ENCODE measurements around the gene ROCK2. TPM values are rescaled to one million over a fixed set of nuclear protein-coding genes. Genes with fewer than 3 reads are reported as not detected.
A peak's percentile ranks its signal among the peaks of the same experiment; 100 is the strongest.
"Not testable (repeated sequence)": the region's sequence is repeated elsewhere in the genome, so short reads cannot be mapped to it uniquely, and the experiment has no call there.

The ROCK2 gene
- total and polyA plus RNA-seq, 7 donors: 12.1 to 84.4 (median 60.8) TPM

GRCh38 chr2:11174222-11174621 is 170.2 kb downstream of the ROCK2 start:
- WGBS, 3 donors: 96% methylated on average over 9 of the region's 9 CpGs
- no peak for TF ChIP-seq CTCF (IDR thresholded peaks at IDR 0.05)
- Histone ChIP-seq H3K9me3 (no peaks in the 10 kb centered on the region), H3K27ac (no peak overlapping the region), H3K36me3 (ENCODE audit: insufficient read depth in 1 of 2, low read depth in 1 of 2) (peaks cover 0 to 19% of the 10 kb centered on the region in 2 donors), H3K4me1 (no peaks in the 10 kb centered on the region), H3K27me3 (ENCODE audit: insufficient read depth in 3 of 3, low read length in 2 of 3) (no peaks in the 10 kb centered on the region), H3K4me3 (no peak overlapping the region)
- DNase-seq (no peak), ATAC-seq (no peak)
- intact Hi-C loops (cut with DNase I): no loop called here

- H3K27me3 ChIP-seq (ENCODE audit: insufficient read depth in 3 of 3, low read length in 2 of 3): no peaks in the 10 kb centered on the region
- 72 to 73% (median 72%) methylated on average over 13 of the region's 13 CpGs for WGBS, 3 donors
- intact Hi-C loops (cut with DNase I): no loop called here
- no peaks in the 10 kb centered on the region for H3K9me3 ChIP-seq
- no peak for DNase-seq
- TF ChIP-seq CTCF (IDR thresholded peaks at IDR 0.05): no peak
- ATAC-seq: peak; percentile 27 to 42 (median 32)
- no peak overlapping the region for H3K4me3 ChIP-seq
- no peaks in the 10 kb centered on the region for H3K4me1 ChIP-seq
- no peaks in the 10 kb centered on the region for H3K36me3 ChIP-seq (ENCODE audit: insufficient read depth in 1 of 2, low read depth in 1 of 2)
- H3K27ac ChIP-seq: no peak overlapping the region
Observed at GRCh38 chr2:11169333-11169732, 175.1 kb downstream of the ROCK2 start.

GRCh38 chr2:11168488-11168887 is 175.9 kb downstream of the ROCK2 start:
- Histone ChIP-seq H3K4me3 (no peak overlapping the region), H3K4me1 (no peaks in the 10 kb centered on the region), H3K36me3 (ENCODE audit: insufficient read depth in 1 of 2, low read depth in 1 of 2) (peaks cover 0 to 5% of the 10 kb centered on the region in 2 donors), H3K27ac (no peak overlapping the region), H3K27me3 (ENCODE audit: insufficient read depth in 3 of 3, low read length in 2 of 3) (no peaks in the 10 kb centered on the region), H3K9me3 (no peaks in the 10 kb centered on the region)
- DNase-seq: no peak
- intact Hi-C loops (cut with DNase I): no loop called here
- WGBS, 3 donors: 81 to 85% (median 81%) methylated on average over 9 of the region's 9 CpGs
- ATAC-seq: peak in 1 of 4 donors; percentile 24
- no peak for TF ChIP-seq CTCF (IDR thresholded peaks at IDR 0.05)

- H3K4me3 ChIP-seq: no peak overlapping the region
- DNase-seq (no peak), ATAC-seq (no peak)
- no peak for TF ChIP-seq CTCF (IDR thresholded peaks at IDR 0.05)
- H3K9me3 ChIP-seq: no peaks in the 10 kb centered on the region
- 88 to 94% (median 93%) methylated on average over 10 of the region's 10 CpGs for whole genome bisulfite sequencing, 3 donors
- H3K4me1 ChIP-seq: no peaks in the 10 kb centered on the region
- no peaks in the 10 kb centered on the region for H3K27me3 ChIP-seq (ENCODE audit: insufficient read depth in 3 of 3, low read length in 2 of 3)
- H3K27ac ChIP-seq: no peak overlapping the region
- H3K36me3 ChIP-seq (ENCODE audit: insufficient read depth in 1 of 2, low read depth in 1 of 2): peaks cover 0 to 10% of the 10 kb centered on the region in 2 donors
- intact Hi-C loops (cut with DNase I): no loop called here
Observed at GRCh38 chr2:11166476-11166875, 178.0 kb downstream of the ROCK2 start.

GRCh38 chr2:11165046-11165445 is 179.4 kb downstream of the ROCK2 start:
- ATAC-seq; H3K4me3 ChIP-seq; H3K27ac ChIP-seq; H3K9me3 ChIP-seq; H3K4me1 ChIP-seq; DNase-seq; intact Hi-C loops (cut with DNase I); H3K27me3 ChIP-seq (ENCODE audit: insufficient read depth in 3 of 3, low read length in 2 of 3); H3K36me3 ChIP-seq (ENCODE audit: insufficient read depth in 1 of 2, low read depth in 1 of 2): not testable (repeated sequence)
- 89 to 96% (median 95%) methylated on average over 6 to 28 of the region's 28 CpGs for WGBS, 3 donors
